KMS-11 (cell line): ENCODE measurements around the gene SPTBN1.

ENCODE experiments used
- H2AFZ ChIP-seq: fragments of 200-600 bp; sonication (generic); 2 replicates; pipeline ENCODE4 v1.6.1; 2016; ENCODE audit warnings: antibody characterized with exemption, mixed run types, low read depth
- H3K27ac ChIP-seq: fragments of 200-600 bp; sonication (generic); 2 replicates; pipeline ENCODE4 v1.6.1; 2016; ENCODE audit warnings: mild to moderate bottlenecking, mixed run types
- H3K27me3 ChIP-seq: fragments of 200-600 bp; sonication (generic); 2 replicates; pipeline ENCODE4 v1.6.1; 2017; ENCODE audit warnings: mild to moderate bottlenecking, low read depth, mixed run types, moderate library complexity; ENCODE audit not compliant: insufficient read depth
- H3K36me3 ChIP-seq: fragments of 200-600 bp; sonication (generic); 2 replicates; pipeline ENCODE4 v1.6.1; 2017; ENCODE audit warnings: mild to moderate bottlenecking, mixed run types; ENCODE audit not compliant: insufficient read depth
- H3K4me1 ChIP-seq: fragments of 200-600 bp; sonication (generic); 2 replicates; pipeline ENCODE4 v1.6.1; 2016; ENCODE audit warnings: mild to moderate bottlenecking, low read depth, mixed run types; ENCODE audit not compliant: poor library complexity, severe bottlenecking
- H3K4me2 ChIP-seq: fragments of 200-600 bp; sonication (generic); 2 replicates; pipeline ENCODE4 v1.7.0; 2016; ENCODE audit warnings: mild to moderate bottlenecking, mixed run types
- H3K4me3 ChIP-seq: fragments of 200-600 bp; sonication (generic); IDR thresholded peaks from 2 replicates; pipeline ENCODE4 v1.6.1; 2017; ENCODE audit warnings: low read depth, low read length, mixed read lengths; ENCODE audit not compliant: insufficient read depth
- H3K79me2 ChIP-seq: fragments of 200-600 bp; sonication (generic); 2 replicates; pipeline ENCODE4 v1.6.1; 2016; ENCODE audit warnings: low read depth, mixed run types; ENCODE audit not compliant: insufficient read depth
- H3K9ac ChIP-seq: fragments of 200-600 bp; sonication (generic); 2 replicates; pipeline ENCODE4 v1.6.1; 2016; ENCODE audit warnings: mild to moderate bottlenecking, mixed run types
- H4K20me1 ChIP-seq: fragments of 200-600 bp; sonication (generic); 2 replicates; pipeline ENCODE4 v1.6.1; 2016; ENCODE audit warnings: mild to moderate bottlenecking, mixed run types; ENCODE audit not compliant: insufficient read depth
- CTCF ChIP-seq: fragments of 200-600 bp; sonication (generic); conservative IDR thresholded peaks from 2 replicates; pipeline ENCODE4 v1.6.1; 2017; ENCODE audit warnings: low read depth, mild to moderate bottlenecking, antibody characterized with exemption, low read length, moderate library complexity, mixed read lengths

Gene SPTBN1

GRCh38 chr2:54706622-54707021, 250.5 kb downstream of the SPTBN1 start:
- Histone ChIP-seq H2AFZ (no peak overlapping the region), H4K20me1 (no peaks in the 10 kb centered on the region), H3K27me3 (no peaks in the 10 kb centered on the region), H3K4me2 (no peak overlapping the region), H3K9ac (no peak overlapping the region), H3K4me1 (peaks cover 27% of the 10 kb centered on the region), H3K79me2 (no peaks in the 10 kb centered on the region), H3K36me3 (no peaks in the 10 kb centered on the region), H3K27ac (no peak overlapping the region), H3K4me3 (no peak overlapping the region)
- TF ChIP-seq CTCF = no peak

- H3K9ac ChIP-seq = no peak overlapping the region
- H4K20me1 ChIP-seq = no peaks in the 10 kb centered on the region
- no peak for TF ChIP-seq CTCF
- H3K27me3 ChIP-seq = no peaks in the 10 kb centered on the region
- no peak overlapping the region for H3K27ac ChIP-seq
- no peak overlapping the region for H3K4me3 ChIP-seq
- H3K36me3 ChIP-seq = no peaks in the 10 kb centered on the region
- peaks cover 27% of the 10 kb centered on the region for H3K4me1 ChIP-seq
- H3K79me2 ChIP-seq = no peaks in the 10 kb centered on the region
- no peak overlapping the region for H2AFZ ChIP-seq
- H3K4me2 ChIP-seq = no peak overlapping the region
Observed at GRCh38 chr2:54708584-54709335, 252.6 kb downstream of the SPTBN1 start.

GRCh38 chr2:54709336-54709809, 253.2 kb downstream of the SPTBN1 start:
- Histone ChIP-seq H3K4me2 (no peak overlapping the region), H4K20me1 (no peaks in the 10 kb centered on the region), H3K36me3 (no peaks in the 10 kb centered on the region), H3K4me1 (peaks cover 24% of the 10 kb centered on the region), H2AFZ (no peak overlapping the region), H3K9ac (no peak overlapping the region), H3K4me3 (no peak overlapping the region), H3K79me2 (no peaks in the 10 kb centered on the region), H3K27ac (no peak overlapping the region), H3K27me3 (no peaks in the 10 kb centered on the region)
- no peak for TF ChIP-seq CTCF

- H3K4me2 ChIP-seq = no peak overlapping the region
- H4K20me1 ChIP-seq = no peaks in the 10 kb centered on the region
Observed at GRCh38 chr2:54710216-54710615, 254.1 kb downstream of the SPTBN1 start.

More at GRCh38 chr2:54710216-54710615, 254.1 kb downstream of the SPTBN1 start:
- H3K9ac ChIP-seq = no peak overlapping the region
- H3K27ac ChIP-seq = no peak overlapping the region
- H3K4me3 ChIP-seq = no peak overlapping the region
- no peaks in the 10 kb centered on the region for H3K27me3 ChIP-seq
- TF ChIP-seq CTCF = no peak
- peaks cover 16% of the 10 kb centered on the region for H3K4me1 ChIP-seq
- H2AFZ ChIP-seq = no peak overlapping the region
- H3K79me2 ChIP-seq = no peaks in the 10 kb centered on the region
- no peaks in the 10 kb centered on the region for H3K36me3 ChIP-seq
